Smooth muscle cell (in vitro differentiated cells): Measurements from ENCODE around the gene MTF2. TPM values are rescaled to one million over a fixed set of nuclear protein-coding genes. Genes with fewer than 3 reads are reported as not detected.

Experiments used
- DNase-seq: peaks from one replicate; lab custom pipeline; 2025; ENCODE audit not compliant: unreplicated experiment; lab: John Stamatoyannopoulos, UW
- H2AFZ ChIP-seq: fragments of 200-600 bp; sonication (generic); 2 replicates; pipeline ENCODE4 v1.6.0; 2016; ENCODE audit warnings: antibody characterized with exemption, low read depth, mild to moderate bottlenecking
- H3F3A ChIP-seq: fragments of 200-600 bp; sonication (generic); 2 replicates; pipeline ENCODE4 v1.6.0; 2017; ENCODE audit warnings: antibody characterized with exemption, low read depth
- H3K27ac ChIP-seq: fragments of 200-600 bp; sonication (generic); 2 replicates; pipeline ENCODE4 v1.5.1; 2016; ENCODE audit warnings: low read depth, mild to moderate bottlenecking
- H3K27me3 ChIP-seq: fragments of 200-600 bp; sonication (generic); 2 replicates; pipeline ENCODE4 v1.6.1; 2016; ENCODE audit warnings: low read depth, mild to moderate bottlenecking
- H3K36me3 ChIP-seq: fragments of 200-600 bp; sonication (generic); 2 replicates; pipeline ENCODE4 v1.5.1; 2016; ENCODE audit warnings: low read depth
- H3K4me1 ChIP-seq: fragments of 200-600 bp; sonication (generic); 2 replicates; pipeline ENCODE4 v1.5.1; 2016; ENCODE audit warnings: low read depth
- H3K4me2 ChIP-seq: fragments of 200-600 bp; sonication (generic); 2 replicates; pipeline ENCODE4 v1.6.0; 2016; ENCODE audit warnings: mild to moderate bottlenecking
- H3K4me3 ChIP-seq: fragments of 200-600 bp; sonication (generic); 2 replicates; pipeline ENCODE4 v1.5.1; 2016; ENCODE audit warnings: mild to moderate bottlenecking
- H3K79me2 ChIP-seq: fragments of 200-600 bp; sonication (generic); 2 replicates; pipeline ENCODE4 v1.6.0; 2016; ENCODE audit warnings: low read depth, mild to moderate bottlenecking
- H3K9ac ChIP-seq: fragments of 200-600 bp; sonication (generic); 2 replicates; pipeline ENCODE4 v1.6.0; 2016; ENCODE audit warnings: low read depth
- H3K9me3 ChIP-seq: fragments of 200-600 bp; sonication (generic); replicated peaks from 2 replicates; pipeline ENCODE4 v1.5.1; 2016; ENCODE audit warnings: low read depth
- H4K20me1 ChIP-seq: fragments of 200-600 bp; sonication (generic); 2 replicates; pipeline ENCODE4 v1.6.0; 2016; ENCODE audit warnings: low read depth
- CTCF ChIP-seq: fragments of 200-600 bp; sonication (generic); IDR thresholded peaks from 2 replicates; pipeline ENCODE4 v1.5.1; 2017; ENCODE audit warnings: borderline replicate concordance, mild to moderate bottlenecking, antibody characterized with exemption; ENCODE audit not compliant: insufficient read depth, poor library complexity, severe bottlenecking
- WGBS: methylation state at CpG from one replicate; pipeline ENCODE4 v1.1.7; 2016; ENCODE audit warnings: low lambda C conversion rate; 5-methylcytosine and 5-hydroxymethylcytosine counted together
- polyA plus RNA-seq: library from polyadenylated mRNA; unstranded; fragments of >200 nt; fragmentation: Nextera tagmentation; extraction: Ambion mirVana; gene quantifications from 2 replicates; pipeline ENCODE4 v1.2.1, GENCODE V29; 2016
- total RNA-seq: library from RNA; depleted of rRNA; stranded (reverse); fragments of >200 nt; gene quantifications from 2 replicates; pipeline ENCODE4 v1.2.3, GENCODE V29; 2014

The MTF2 gene
- total and polyA plus RNA-seq, 2 experiments from 2014 or later: 41.2 to 43.1 TPM

GRCh38 chr1:93036672-93037071 is 42.4 kb upstream of the MTF2 start:
- no peaks in the 10 kb centered on the region for H3K9me3 ChIP-seq
- no peaks in the 10 kb centered on the region for H3K4me1 ChIP-seq
- H3K4me2 ChIP-seq: no peak overlapping the region
- WGBS: 85% methylated on average over 4 of the region's 4 CpGs
- no peak overlapping the region for H2AFZ ChIP-seq
- no peak overlapping the region for H3K27ac ChIP-seq
- H3F3A ChIP-seq: no peaks in the 10 kb centered on the region
- no peak overlapping the region for H3K9ac ChIP-seq
- no peaks in the 10 kb centered on the region for H4K20me1 ChIP-seq
- no peaks in the 10 kb centered on the region for H3K36me3 ChIP-seq
- no peaks in the 10 kb centered on the region for H3K27me3 ChIP-seq
- H3K79me2 ChIP-seq: no peaks in the 10 kb centered on the region
- no peak for DNase-seq
- no peak overlapping the region for H3K4me3 ChIP-seq
- no peak for TF ChIP-seq CTCF

- H3K9me3 ChIP-seq: no peaks in the 10 kb centered on the region
- no peak overlapping the region for H3K9ac ChIP-seq
- no peaks in the 10 kb centered on the region for H3K36me3 ChIP-seq
- H3K27me3 ChIP-seq: no peaks in the 10 kb centered on the region
- H3K4me1 ChIP-seq: no peaks in the 10 kb centered on the region
- no peak overlapping the region for H3K27ac ChIP-seq
- H3F3A ChIP-seq: no peaks in the 10 kb centered on the region
- DNase-seq: no peak
- H3K4me3 ChIP-seq: no peak overlapping the region
- no peak overlapping the region for H2AFZ ChIP-seq
- no peaks in the 10 kb centered on the region for H3K79me2 ChIP-seq
- H3K4me2 ChIP-seq: no peak overlapping the region
- no peak for TF ChIP-seq CTCF
- H4K20me1 ChIP-seq: no peaks in the 10 kb centered on the region
- 77% methylated on average over 10 of the region's 10 CpGs for WGBS
Observed at GRCh38 chr1:93042187-93043056, 36.7 kb upstream of the MTF2 start.

- H2AFZ ChIP-seq: no peak overlapping the region
- no peak overlapping the region for H3K4me3 ChIP-seq
- H3K4me2 ChIP-seq: no peak overlapping the region
- no peak for TF ChIP-seq CTCF
- H3K36me3 ChIP-seq: no peaks in the 10 kb centered on the region
- no peaks in the 10 kb centered on the region for H3K9me3 ChIP-seq
- no peaks in the 10 kb centered on the region for H4K20me1 ChIP-seq
- H3K27me3 ChIP-seq: no peaks in the 10 kb centered on the region
- DNase-seq: no peak
- no peaks in the 10 kb centered on the region for H3F3A ChIP-seq
- WGBS: 91% methylated on average over 4 of the region's 4 CpGs
- no peaks in the 10 kb centered on the region for H3K79me2 ChIP-seq
- no peak overlapping the region for H3K9ac ChIP-seq
- H3K4me1 ChIP-seq: no peaks in the 10 kb centered on the region
- H3K27ac ChIP-seq: no peak overlapping the region
Observed at GRCh38 chr1:93043057-93043557, 36.0 kb upstream of the MTF2 start.
